ENCODE measurements around the gene MACROD2.
"Not testable (repeated sequence)": the region's sequence is repeated elsewhere in the genome, so short reads cannot be mapped to it uniquely, and the experiment has no call there.

The MACROD2 gene

GRCh38 chr20:14266246-14266645 is 270.9 kb downstream of the MACROD2 start:
- no peak for DNase-seq (ENCODE audit: low read depth)

- not testable (repeated sequence) for DNase-seq (ENCODE audit: low read depth)
Observed at GRCh38 chr20:14270751-14271150, 275.4 kb downstream of the MACROD2 start.

GRCh38 chr20:14282140-14282539 is 286.8 kb downstream of the MACROD2 start:
- DNase-seq (ENCODE audit: low read depth) = no peak

GRCh38 chr20:14284443-14284842 is 289.1 kb downstream of the MACROD2 start:
- no peak for DNase-seq (ENCODE audit: low read depth)

GRCh38 chr20:14288341-14289330 is 293.3 kb downstream of the MACROD2 start:
- DNase-seq (ENCODE audit: low read depth) = no peak

- DNase-seq (ENCODE audit: low read depth) = no peak
Observed at GRCh38 chr20:14291502-14291901, 296.2 kb downstream of the MACROD2 start.

- no peak for DNase-seq (ENCODE audit: low read depth)
Observed at GRCh38 chr20:14295238-14295637, 299.9 kb downstream of the MACROD2 start.

GRCh38 chr20:14295770-14296309 is 300.5 kb downstream of the MACROD2 start:
- DNase-seq (ENCODE audit: low read depth) = no peak

GRCh38 chr20:14299831-14300230 is 304.5 kb downstream of the MACROD2 start:
- no peak for DNase-seq (ENCODE audit: low read depth)

- no peak for DNase-seq (ENCODE audit: low read depth)
Observed at GRCh38 chr20:14303106-14303505, 307.8 kb downstream of the MACROD2 start.

GRCh38 chr20:14303651-14304050 is 308.3 kb downstream of the MACROD2 start:
- no peak for DNase-seq (ENCODE audit: low read depth)

GRCh38 chr20:14304472-14304871 is 309.2 kb downstream of the MACROD2 start:
- no peak for DNase-seq (ENCODE audit: low read depth)

GRCh38 chr20:14307956-14308355 is 312.6 kb downstream of the MACROD2 start:
- DNase-seq (ENCODE audit: low read depth) = no peak

GRCh38 chr20:14310977-14311627 is 315.8 kb downstream of the MACROD2 start:
- no peak for DNase-seq (ENCODE audit: low read depth)

GRCh38 chr20:14312001-14312400 is 316.7 kb downstream of the MACROD2 start:
- no peak for DNase-seq (ENCODE audit: low read depth)

- DNase-seq (ENCODE audit: low read depth) = no peak
Observed at GRCh38 chr20:14313341-14314020, 318.2 kb downstream of the MACROD2 start.

GRCh38 chr20:14319704-14320103 is 324.4 kb downstream of the MACROD2 start:
- DNase-seq (ENCODE audit: low read depth) = no peak

GRCh38 chr20:14331646-14332045 is 336.3 kb downstream of the MACROD2 start:
- DNase-seq (ENCODE audit: low read depth) = no peak

- no peak for DNase-seq (ENCODE audit: low read depth)
Observed at GRCh38 chr20:14332866-14333265, 337.6 kb downstream of the MACROD2 start.

GRCh38 chr20:14333721-14334120 is 338.4 kb downstream of the MACROD2 start:
- no peak for DNase-seq (ENCODE audit: low read depth)

GRCh38 chr20:14334306-14334930 is 339.1 kb downstream of the MACROD2 start:
- no peak for DNase-seq (ENCODE audit: low read depth)

- DNase-seq (ENCODE audit: low read depth) = no peak
Observed at GRCh38 chr20:14335052-14335451, 339.7 kb downstream of the MACROD2 start.
